WTC11 (cell line): ENCODE data around the gene SLC6A2. TPM values are rescaled to one million over a fixed set of nuclear protein-coding genes. Genes with fewer than 3 reads are reported as not detected.

Source experiments
- ATAC-seq: fragments of 200-7000 bp; cut with Tn5 transposase; 2 replicates; pipeline ENCODE4 v1.10.0; 2021; ENCODE audit warnings: mild to moderate bottlenecking, moderate library complexity
- CTCF ChIA-PET: fragments of 300-600 bp; sonication (Branson Sonifier 250); formaldehyde crosslinking; loops from one replicate; lab custom pipeline; 2021; ENCODE audit warnings: antibody characterized with exemption; lab: Charles Lee
- POLR2A ChIA-PET: fragments of 350-600 bp; sonication (Branson Sonifier 250); formaldehyde crosslinking; loops from one replicate; lab custom pipeline; 2021; ENCODE audit warnings: antibody characterized with exemption; lab: Charles Lee
- DNase-seq: peaks from one replicate; pipeline ENCODE4 v3.0.0; 2021; ENCODE audit warnings: low spot score
- H3K27ac Mint-ChIP-seq: 2 replicates; pipeline ENCODE4 v1.8.0; 2021; ENCODE audit warnings: mixed read lengths
- H3K27me3 Mint-ChIP-seq: 2 replicates; pipeline ENCODE4 v1.8.0; 2021; ENCODE audit warnings: low read depth, mild to moderate bottlenecking, moderate library complexity, mixed read lengths
- H3K36me3 Mint-ChIP-seq: 2 replicates; pipeline ENCODE4 v1.8.0; 2021; ENCODE audit warnings: mixed read lengths
- H3K4me1 Mint-ChIP-seq: 2 replicates; pipeline ENCODE4 v1.8.0; 2022; ENCODE audit warnings: mixed read lengths
- H3K4me3 Mint-ChIP-seq: 2 replicates; pipeline ENCODE4 v1.8.0; 2021; ENCODE audit warnings: mild to moderate bottlenecking, moderate library complexity, mixed read lengths
- H3K9me3 Mint-ChIP-seq: 2 replicates; pipeline ENCODE4 v1.8.0; 2021; ENCODE audit warnings: mixed read lengths
- AR ChIP-seq: fragments of 250-450 bp; sonication (Bioruptor Pico); IDR thresholded peaks from 2 replicates; pipeline ENCODE4 v1.9.0; 2021; ENCODE audit warnings: mild to moderate bottlenecking
- CREB1 ChIP-seq: sonication (generic); formaldehyde crosslinking; IDR thresholded peaks from 2 replicates; pipeline ENCODE4 v1.8.0; 2023; ENCODE audit warnings: mild to moderate bottlenecking, missing genetic modification reagents
- E2F1 ChIP-seq: sonication (generic); formaldehyde crosslinking; IDR thresholded peaks from 2 replicates; pipeline ENCODE4 v1.8.0; 2022; ENCODE audit warnings: mild to moderate bottlenecking, missing genetic modification reagents
- EMX1 ChIP-seq: fragments of 250-450 bp; sonication (Bioruptor Pico); IDR thresholded peaks from 2 replicates; pipeline ENCODE4 v1.8.0; 2021; ENCODE audit warnings: mild to moderate bottlenecking
- ESRRA ChIP-seq: sonication (generic); formaldehyde crosslinking; IDR thresholded peaks from 2 replicates; pipeline ENCODE4 v1.8.1; 2022; ENCODE audit warnings: mild to moderate bottlenecking, missing genetic modification reagents, borderline replicate concordance
- FOXP1 ChIP-seq: sonication (generic); formaldehyde crosslinking; IDR thresholded peaks from 2 replicates; pipeline ENCODE4 v1.8.0; 2022; ENCODE audit warnings: missing genetic modification reagents, mild to moderate bottlenecking, moderate library complexity, borderline replicate concordance
- GTF2I ChIP-seq: fragments of 250-450 bp; sonication (Bioruptor Pico); conservative IDR thresholded peaks from 2 replicates; pipeline ENCODE4 v1.4.0; 2021; ENCODE audit warnings: mild to moderate bottlenecking
- HMGXB4 ChIP-seq: sonication (generic); formaldehyde crosslinking; IDR thresholded peaks from 2 replicates; pipeline ENCODE4 v1.8.1; 2023; ENCODE audit warnings: mild to moderate bottlenecking, moderate library complexity, missing genetic modification reagents
- NFATC4 ChIP-seq: fragments of 250-450 bp; sonication (Bioruptor Pico); IDR thresholded peaks from 2 replicates; pipeline ENCODE4 v1.9.0; 2021; ENCODE audit warnings: mild to moderate bottlenecking
- NR3C1 ChIP-seq: sonication (generic); formaldehyde crosslinking; conservative IDR thresholded peaks from 2 replicates; pipeline ENCODE4 v1.8.1; 2023; ENCODE audit warnings: low read depth, mild to moderate bottlenecking, missing genetic modification reagents
- RELA ChIP-seq: sonication (generic); formaldehyde crosslinking; IDR thresholded peaks from 2 replicates; pipeline ENCODE4 v1.8.1; 2022; ENCODE audit warnings: missing genetic modification reagents, mild to moderate bottlenecking, borderline replicate concordance
- USF1 ChIP-seq: sonication (generic); formaldehyde crosslinking; IDR thresholded peaks from 2 replicates; pipeline ENCODE4 v1.8.0; 2022; ENCODE audit warnings: mild to moderate bottlenecking, missing genetic modification reagents
- ZMAT4 ChIP-seq: fragments of 250-450 bp; sonication (Bioruptor Pico); IDR thresholded peaks from 2 replicates; pipeline ENCODE4 v1.9.0; 2021; ENCODE audit warnings: mild to moderate bottlenecking
- ZNF232 ChIP-seq: sonication (generic); formaldehyde crosslinking; IDR thresholded peaks from 2 replicates; pipeline ENCODE4 v1.8.0; 2022; ENCODE audit warnings: mild to moderate bottlenecking, missing genetic modification reagents
- ZNF416 ChIP-seq: fragments of 250-450 bp; sonication (Bioruptor Pico); IDR thresholded peaks from 2 replicates; pipeline ENCODE4 v1.9.0; 2021; ENCODE audit warnings: mild to moderate bottlenecking, inconsistent platforms
- ZNF425 ChIP-seq: fragments of 250-450 bp; sonication (Bioruptor Pico); conservative IDR thresholded peaks from 2 replicates; pipeline ENCODE4 v1.9.0; 2021; ENCODE audit warnings: mild to moderate bottlenecking
- ZSCAN18 ChIP-seq: fragments of 250-450 bp; sonication (Bioruptor Pico); IDR thresholded peaks from 2 replicates; pipeline ENCODE4 v2.1.2; 2022; ENCODE audit warnings: mild to moderate bottlenecking, moderate library complexity
- total RNA-seq: library from RNA; stranded (reverse); gene quantifications from 3 replicates; pipeline ENCODE4 v1.2.3, GENCODE V29; 2021

The SLC6A2 gene
- total RNA-seq, 1 experiment from 2014 or later, result 0.20 TPM

GRCh38 chr16:55713103-55713502 lies 57.3 kb downstream of the SLC6A2 start:
- H3K4me3 Mint-ChIP-seq, result no peak overlapping the region
- H3K27me3 Mint-ChIP-seq, result no peaks in the 10 kb centered on the region
- no peaks in the 10 kb centered on the region for H3K36me3 Mint-ChIP-seq
- ChIA-PET POLR2A (no interaction called here), CTCF (interaction anchor here (0.6 to 3.4 kb wide), 10 partner anchors 47 to 644 kb away, joined by 3 to 21 read pairs (median 4); partner anchors contain the start of gene CES1)
- no peak for DNase-seq
- TF ChIP-seq RELA (CRISPR knock-in tag) (no peak), USF1 (CRISPR knock-in tag) (no peak), ZSCAN18 (CRISPR knock-in tag) (no peak), GTF2I (CRISPR knock-in tag) (no peak), ESRRA (no peak), NR3C1 (no peak), FOXP1 (no peak), HMGXB4 (no peak), CREB1 (CRISPR knock-in tag) (no peak), ZNF416 (no peak), E2F1 (CRISPR knock-in tag) (no peak), ZNF425 (CRISPR knock-in tag) (no peak), ZNF232 (CRISPR knock-in tag) (no peak), ZMAT4 (CRISPR knock-in tag) (no peak), NFATC4 (CRISPR knock-in tag) (no peak), EMX1 (no peak), AR (CRISPR knock-in tag) (no peak)
- TF ChIP-seq, all 79 proteins: peak for 0
- no peak for ATAC-seq
- Mint-ChIP-seq H3K4me1 (0 out of 2 replicates have a peak, but pooled peaks cover 4% of the 10 kb centered on the region), H3K9me3 (no peaks in the 10 kb centered on the region), H3K27ac (no peak overlapping the region)
